Small intestine (tissue), 16 donors: ENCODE results near the gene PPME1. TPM values are rescaled to one million over a fixed set of nuclear protein-coding genes. Genes with fewer than 3 reads are reported as not detected.
"Not testable (repeated sequence)": the region's sequence is repeated elsewhere in the genome, so short reads cannot be mapped to it uniquely, and the experiment has no call there.

ENCODE experiments used
- DNase-seq, 2 donors: peaks; one replicate each; pipeline versions ENCODE4 v3.0.0 to v3.0.0-alpha.2; 2013
- FAIRE-seq: peaks from 2 replicates; lab custom pipeline; 2012; peaks lifted over from hg19 to GRCh38; lab: Jason Lieb, UNC
- H3K27ac ChIP-seq, 3 donors: one replicate each; pipeline ENCODE4 v1.5.1; 2013; ENCODE audit warnings: low read length in 2 of 3, mild to moderate bottlenecking in 2 of 3, control low read depth in 1 of 3, inconsistent platforms in 1 of 3, low read depth in 1 of 3, moderate library complexity in 1 of 3
- H3K27me3 ChIP-seq, 3 donors: one replicate each; pipeline ENCODE4 v1.6.1; 2013; ENCODE audit warnings: low read length in 3 of 3, inconsistent platforms in 1 of 3; ENCODE audit not compliant: control insufficient read depth in 3 of 3, insufficient read depth in 3 of 3
- H3K36me3 ChIP-seq, 3 donors: one replicate each; pipeline ENCODE4 v1.6.1; 2013; ENCODE audit warnings: low read length in 3 of 3, inconsistent platforms in 1 of 3, low read depth in 1 of 3, mild to moderate bottlenecking in 1 of 3, moderate library complexity in 1 of 3; ENCODE audit not compliant: control insufficient read depth in 3 of 3, insufficient read depth in 2 of 3
- H3K4me1 ChIP-seq, 3 donors: one replicate each; pipeline ENCODE4 v1.6.1; 2013; ENCODE audit warnings: low read length in 2 of 3, inconsistent platforms in 1 of 3, low read depth in 1 of 3, mild to moderate bottlenecking in 1 of 3, moderate library complexity in 1 of 3; ENCODE audit not compliant: control insufficient read depth in 3 of 3, insufficient read depth in 2 of 3
- H3K4me3 ChIP-seq, 3 donors: one replicate each; pipeline ENCODE4 v1.5.1; 2013; ENCODE audit warnings: low read length in 3 of 3, control low read depth in 1 of 3, inconsistent platforms in 1 of 3, low read depth in 1 of 3, mild to moderate bottlenecking in 1 of 3, moderate library complexity in 1 of 3
- H3K9me3 ChIP-seq, 2 donors: one replicate each; pipeline ENCODE4 v1.6.1; 2013; ENCODE audit warnings: low read depth in 1 of 2, low read length in 1 of 2; ENCODE audit not compliant: control insufficient read depth in 2 of 2, insufficient read depth in 1 of 2
- WGBS, 3 donors: extraction: QIAGEN DNeasy Blood & Tissue Kit; methylation state at CpG; one replicate each; pipeline ENCODE4 v1.1.7; 2013; 5-methylcytosine and 5-hydroxymethylcytosine counted together
- long read RNA-seq, 10 donors: transcript quantifications; one replicate each; lab custom pipeline, GENCODE V29; 2026
- polyA plus RNA-seq, 4 donors: library from polyadenylated mRNA; stranded (reverse) in 3 of 4; unstranded in 1 of 4; fragments of 200-250 nt in 3 of 4; fragments of 120-200 nt in 1 of 4; gene quantifications; one replicate each; pipeline versions ENCODE4 v1.2.1 to v1.2.3, GENCODE V29; 2013
- donor health status: healthy with polysubstance abuse.
- donor health status: control.
- donor health status: control.
- donor health status: Bipolar disorder and iron deficiency.
- donor health status: healthy.

The PPME1 gene, protein sequence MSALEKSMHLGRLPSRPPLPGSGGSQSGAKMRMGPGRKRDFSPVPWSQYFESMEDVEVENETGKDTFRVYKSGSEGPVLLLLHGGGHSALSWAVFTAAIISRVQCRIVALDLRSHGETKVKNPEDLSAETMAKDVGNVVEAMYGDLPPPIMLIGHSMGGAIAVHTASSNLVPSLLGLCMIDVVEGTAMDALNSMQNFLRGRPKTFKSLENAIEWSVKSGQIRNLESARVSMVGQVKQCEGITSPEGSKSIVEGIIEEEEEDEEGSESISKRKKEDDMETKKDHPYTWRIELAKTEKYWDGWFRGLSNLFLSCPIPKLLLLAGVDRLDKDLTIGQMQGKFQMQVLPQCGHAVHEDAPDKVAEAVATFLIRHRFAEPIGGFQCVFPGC
- 10 to 100 TPM; 14.3 to 23.1 (median 19.6) TPM for polyA plus RNA-seq
- long read RNA-seq, donor 1, transcript PPME1-201 (14 exons, 2,677 nt): major isoform, 7 of 8 reads
- long read RNA-seq, donor 1, partial matches to known transcripts: 0 of 8 reads
- long read RNA-seq, donor 1, other reads (novel, unspliced or antisense): 0 of 8 reads
- long read RNA-seq, donor 2, partial matches to known transcripts: 0 of 2 reads
- long read RNA-seq, donor 2, other reads (novel, unspliced or antisense): 0 of 2 reads
- long read RNA-seq, donor 3, full-length matches to known transcripts: 5 of 16 reads
- long read RNA-seq, donor 3, partial matches to known transcripts: 11 of 16 reads
- long read RNA-seq, donor 3, other reads (novel, unspliced or antisense): 0 of 16 reads
- long read RNA-seq, donor 4: 0 reads
- long read RNA-seq, donor 5, partial matches to known transcripts: 0 of 1 reads
- long read RNA-seq, donor 5, other reads (novel, unspliced or antisense): 0 of 1 reads
- long read RNA-seq, donor 6, transcript PPME1-201 (14 exons, 2,677 nt): major isoform, 5 of 5 reads
- long read RNA-seq, donor 6, partial matches to known transcripts: 0 of 5 reads
- long read RNA-seq, donor 6, other reads (novel, unspliced or antisense): 0 of 5 reads
- long read RNA-seq, donor 7: 0 reads
- long read RNA-seq, donor 8, partial matches to known transcripts: 0 of 2 reads
- long read RNA-seq, donor 8, other reads (novel, unspliced or antisense): 0 of 2 reads
- long read RNA-seq, donor 9: 0 reads
- long read RNA-seq, donor 10, partial matches to known transcripts: 0 of 4 reads
- long read RNA-seq, donor 10, other reads (novel, unspliced or antisense): 0 of 4 reads

DNA sequence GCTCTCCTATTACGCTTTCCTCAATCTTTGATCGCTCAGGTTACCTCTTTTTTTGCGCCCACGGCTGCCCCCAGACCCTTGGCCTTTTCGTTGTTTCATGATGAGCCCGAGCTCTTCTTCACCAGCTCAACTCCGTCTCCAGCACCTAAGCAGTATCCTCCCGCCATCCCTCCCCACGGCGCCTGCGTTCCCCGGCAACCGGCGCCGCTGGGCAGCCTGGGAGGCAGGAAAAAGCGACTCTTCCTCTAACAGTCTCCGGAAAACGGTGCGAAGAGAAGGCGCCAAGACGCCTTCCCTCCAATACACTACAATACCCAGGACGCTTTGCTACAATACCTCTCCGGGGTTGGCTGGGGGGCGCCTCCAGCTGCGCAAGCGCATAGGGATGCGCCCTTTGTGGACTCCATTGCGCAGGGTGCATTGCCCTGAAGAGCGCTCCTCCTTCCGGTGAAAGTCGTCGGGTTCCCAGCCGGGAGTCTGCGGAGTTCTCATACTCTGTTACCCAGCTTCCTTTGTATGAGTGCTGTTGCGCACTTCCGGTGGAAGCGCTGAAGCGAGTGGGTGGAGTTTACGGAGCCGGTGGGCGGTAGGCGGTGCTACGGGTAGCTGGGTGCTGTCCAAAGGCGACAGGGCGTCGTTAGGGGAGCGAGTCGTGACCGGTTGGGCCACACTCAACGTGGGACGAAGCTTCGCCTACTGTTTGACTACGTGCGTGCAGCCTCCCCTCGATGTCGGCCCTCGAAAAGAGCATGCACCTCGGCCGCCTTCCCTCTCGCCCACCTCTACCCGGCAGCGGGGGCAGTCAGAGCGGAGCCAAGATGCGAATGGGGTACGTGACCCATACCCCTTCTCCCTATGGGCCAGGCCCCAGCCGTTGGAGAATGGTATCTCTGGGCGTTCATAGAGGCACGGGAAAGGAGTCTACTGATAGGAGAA lies at the start of gene PPME1, which contains the start of gene C2CD3:
TSS of gene PPME1 (plus strand) at position 596 of the 936 bp plus-strand sequence. CDS start at position 729, 133 bp downstream.
TSS of gene C2CD3 (minus strand) at position 309 of the 936 bp plus-strand sequence. CDS start at position 99, 210 bp downstream.
- peak within 1 kb of the TSS; percentile 84 to 96 (median 93) for H3K27ac ChIP-seq
- 1% methylated on average over 68 of the region's 68 CpGs for WGBS, 3 donors
- FAIRE-seq (peak; percentile 84), DNase-seq (peak; percentile 100)
- H3K27me3 ChIP-seq: no peaks in the 10 kb centered on the region
- H3K9me3 ChIP-seq: no peaks in the 10 kb centered on the region
- peaks cover 0 to 3% (median 2%) of the 10 kb centered on the region in 3 donors for H3K36me3 ChIP-seq
- H3K4me1 ChIP-seq: peaks cover 7 to 20% (median 12%) of the 10 kb centered on the region in 3 donors
- H3K4me3 ChIP-seq: peak within 1 kb of the TSS; percentile 67 to 94 (median 90)

DNA sequence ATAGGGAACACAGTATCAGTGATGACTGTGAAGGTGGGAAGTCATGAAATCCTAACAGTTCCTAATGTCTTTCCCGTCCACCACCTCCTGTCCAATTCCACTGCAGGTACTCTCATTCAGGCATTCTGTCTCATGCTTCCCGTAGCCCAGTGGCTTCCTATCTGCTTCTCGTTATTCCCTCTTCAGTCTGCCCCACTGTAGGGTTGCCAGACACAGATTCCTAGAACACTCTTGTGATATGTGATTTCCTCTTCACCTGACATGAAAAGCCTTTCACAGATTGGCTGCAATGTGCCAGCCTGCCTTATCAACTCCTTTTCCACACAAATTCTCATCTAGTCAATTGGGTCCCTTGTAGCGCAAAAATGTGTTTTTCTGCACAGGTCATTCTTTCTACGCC lies 49.3 kb upstream of the PPME1 start:
- no peak overlapping the region for H3K27ac ChIP-seq
- peaks cover 0 to 7% (median 2%) of the 10 kb centered on the region in 3 donors for H3K36me3 ChIP-seq
- no peaks in the 10 kb centered on the region for H3K9me3 ChIP-seq
- H3K4me1 ChIP-seq: no peaks in the 10 kb centered on the region
- 95 to 97% (median 96%) methylated on average over 5 of the region's 5 CpGs for WGBS, 3 donors
- H3K4me3 ChIP-seq: no peak overlapping the region
- no peaks in the 10 kb centered on the region for H3K27me3 ChIP-seq
- DNase-seq (no peak), FAIRE-seq (no peak)

DNA sequence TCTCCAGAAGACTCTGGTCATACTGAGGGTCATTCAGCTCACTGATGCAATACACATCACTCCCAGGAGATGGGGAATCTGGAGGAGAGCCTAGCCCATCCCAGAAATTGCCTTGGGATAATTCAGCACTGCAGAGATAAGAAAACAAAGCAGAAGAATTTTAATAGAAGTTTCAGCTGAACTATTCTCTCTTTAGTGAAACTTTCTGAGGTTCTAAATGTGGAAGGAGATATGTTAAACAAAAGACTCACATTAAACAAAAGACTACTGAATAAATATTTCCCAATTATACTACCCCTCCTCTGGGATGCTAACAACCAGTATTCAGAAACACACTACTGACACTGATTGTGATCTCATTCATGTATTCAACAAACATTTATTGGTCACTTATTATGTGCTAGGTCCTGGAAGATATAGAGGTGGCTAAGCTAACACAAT lies 48.1 kb upstream of the PPME1 start:
- H3K9me3 ChIP-seq: no peaks in the 10 kb centered on the region
- no peak for FAIRE-seq
- H3K4me3 ChIP-seq: no peak overlapping the region
- no peaks in the 10 kb centered on the region for H3K27me3 ChIP-seq
- H3K4me1 ChIP-seq: no peaks in the 10 kb centered on the region
- no peak overlapping the region for H3K27ac ChIP-seq
- no peak for DNase-seq
- H3K36me3 ChIP-seq: peaks cover 0 to 3% (median 2%) of the 10 kb centered on the region in 3 donors

DNA sequence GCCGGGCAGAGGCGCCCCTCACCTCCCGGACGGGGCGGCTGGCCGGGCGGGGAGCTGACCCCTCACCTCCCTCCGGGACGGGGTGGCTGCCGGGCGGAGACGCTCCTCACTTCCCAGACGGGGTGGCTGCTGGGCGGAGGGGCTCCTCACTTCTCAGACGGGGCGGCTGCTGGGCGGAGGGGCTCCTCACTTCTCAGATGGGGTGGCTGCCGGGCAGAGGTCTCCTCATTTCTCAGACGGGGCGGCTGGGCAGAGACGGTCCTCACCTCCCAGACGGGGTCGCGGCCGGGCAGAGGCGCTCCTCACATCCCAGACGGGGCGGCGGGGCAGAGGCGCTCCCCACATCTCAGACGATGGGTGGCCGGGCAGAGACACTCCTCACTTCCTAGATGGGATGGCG lies 42.0 kb upstream of the PPME1 start:
- peaks cover 3 to 10% (median 6%) of the 10 kb centered on the region in 3 donors for H3K36me3 ChIP-seq
- WGBS, 3 donors: 96 to 98% (median 98%) methylated on average over 17 to 29 of the region's 33 CpGs
- H3K4me3 ChIP-seq, FAIRE-seq, H3K27me3 ChIP-seq, H3K27ac ChIP-seq, H3K4me1 ChIP-seq, DNase-seq, H3K9me3 ChIP-seq: not testable (repeated sequence)

DNA sequence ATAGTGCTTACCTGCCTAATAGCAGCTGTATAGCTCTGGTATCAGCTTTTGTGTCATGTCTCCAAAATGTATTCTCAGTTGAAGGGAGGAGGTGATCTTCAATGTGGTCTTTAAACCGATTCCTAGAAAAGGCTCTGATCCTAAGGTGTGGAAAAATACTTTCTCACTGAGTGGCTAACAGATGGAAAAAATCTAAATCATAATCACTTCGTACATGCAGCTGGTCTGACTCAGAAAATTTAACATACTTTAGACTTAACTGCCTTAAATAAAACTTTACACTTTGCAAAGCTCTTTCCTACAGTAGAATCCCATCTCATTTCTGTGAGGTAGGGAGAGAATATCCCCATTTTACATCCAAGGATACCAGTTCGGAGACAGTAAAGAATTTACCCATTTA lies 38.3 kb upstream of the PPME1 start:
- DNase-seq (no peak), FAIRE-seq (no peak)
- Histone ChIP-seq H3K4me1 (no peaks in the 10 kb centered on the region), H3K27me3 (no peaks in the 10 kb centered on the region), H3K27ac (no peak overlapping the region), H3K9me3 (peaks cover 0 to 6% of the 10 kb centered on the region in 2 donors), H3K4me3 (no peak overlapping the region), H3K36me3 (peaks cover 3 to 12% (median 9%) of the 10 kb centered on the region in 3 donors)
- 90 to 99% (median 97%) methylated on average over 3 of the region's 3 CpGs for WGBS, 3 donors

DNA sequence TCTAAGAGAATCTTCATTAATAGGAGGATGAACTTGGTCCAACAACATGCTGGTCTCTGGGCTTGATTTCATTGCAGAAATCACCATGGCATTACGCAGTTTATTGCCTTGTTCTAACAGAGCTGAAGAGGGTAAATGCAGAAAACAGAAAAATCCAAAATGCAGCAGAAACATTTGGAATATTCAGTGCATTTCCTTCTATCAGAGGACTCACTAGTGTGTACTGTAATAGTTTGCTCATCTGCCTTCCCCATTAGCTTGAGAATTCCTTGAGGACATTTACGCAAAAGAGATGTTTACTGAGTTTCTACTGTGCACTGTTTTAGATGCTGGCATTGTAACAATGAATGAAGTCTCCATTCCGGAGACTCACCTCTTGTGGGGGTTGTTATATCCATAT lies 37.7 kb upstream of the PPME1 start:
- 98 to 99% (median 98%) methylated on average over 3 of the region's 3 CpGs for WGBS, 3 donors

DNA sequence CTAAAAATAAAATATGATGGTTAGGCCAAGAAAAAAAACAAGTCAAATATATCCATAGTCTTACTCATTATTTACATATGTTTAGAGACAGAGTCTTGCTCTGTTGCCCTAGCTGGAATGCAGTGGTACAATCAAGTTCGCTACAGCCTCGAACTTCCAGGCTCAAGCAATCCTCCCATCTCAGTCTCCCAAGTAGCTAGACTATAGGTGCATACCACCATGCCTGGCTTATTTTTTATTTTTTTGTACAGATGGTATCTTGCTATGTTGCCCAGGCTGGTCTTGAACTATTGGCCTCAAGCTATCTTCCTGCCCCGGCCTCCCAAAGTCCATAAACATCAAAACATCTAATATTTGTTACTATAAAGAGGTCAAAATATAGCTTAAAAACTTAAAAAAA lies 36.4 kb upstream of the PPME1 start:
- H3K36me3 ChIP-seq: peaks cover 6 to 12% (median 9%) of the 10 kb centered on the region in 3 donors

More for the DNA sequence above, 37.7 kb upstream of the PPME1 start:
- no peak for DNase-seq
- Histone ChIP-seq H3K27ac (no peak overlapping the region), H3K9me3 (peaks cover 0 to 6% of the 10 kb centered on the region in 2 donors), H3K4me3 (no peak overlapping the region), H3K36me3 (peaks cover 4 to 12% (median 9%) of the 10 kb centered on the region in 3 donors), H3K4me1 (no peaks in the 10 kb centered on the region), H3K27me3 (no peaks in the 10 kb centered on the region)
- no peak for FAIRE-seq

More for the DNA sequence above, 36.4 kb upstream of the PPME1 start:
- DNase-seq (no peak), FAIRE-seq (no peak)
- Histone ChIP-seq H3K9me3 (peaks cover 0 to 6% of the 10 kb centered on the region in 2 donors), H3K4me1 (no peaks in the 10 kb centered on the region), H3K4me3 (no peak overlapping the region), H3K27ac (no peak overlapping the region), H3K27me3 (no peaks in the 10 kb centered on the region)
- WGBS, 3 donors: 99 to 100% (median 100%) methylated on average over 3 of the region's 3 CpGs
